ENCODE results near the gene NSUN4.

DNA sequence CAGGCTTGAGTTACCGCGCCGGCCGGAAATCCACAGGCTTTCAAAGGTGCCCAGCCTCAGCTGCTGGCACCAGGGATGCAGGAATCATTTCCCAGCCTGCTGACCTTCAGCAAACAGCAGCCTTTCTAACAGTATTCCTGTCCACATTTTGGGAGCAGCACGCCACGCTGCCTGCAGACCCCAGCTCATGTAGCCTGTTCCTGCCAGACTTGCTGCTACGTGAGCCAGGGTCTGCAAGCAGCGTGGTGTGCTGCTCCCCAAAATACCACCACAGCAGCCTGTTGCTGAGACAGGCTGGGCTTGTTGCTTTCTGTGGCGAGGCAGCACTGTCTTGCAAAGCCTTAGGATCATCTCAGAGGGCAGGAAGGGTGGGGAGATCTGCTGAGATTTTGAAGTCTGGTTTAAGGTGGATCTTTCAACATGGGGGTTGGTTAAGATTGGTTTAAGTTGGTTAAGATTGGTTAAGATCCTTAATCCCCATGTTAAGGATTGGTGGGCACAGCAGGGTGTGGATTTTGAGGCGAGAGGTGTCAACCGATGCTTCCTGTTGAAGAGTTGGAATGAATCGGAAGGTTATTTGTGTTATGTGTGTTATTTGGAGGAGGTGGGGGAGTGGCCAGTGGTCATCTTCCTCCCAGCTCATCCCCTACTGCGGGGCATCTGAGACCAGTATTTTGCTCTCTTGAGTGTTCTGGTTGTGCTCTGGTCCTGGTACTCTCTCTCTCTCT is 66.4 kb downstream of the NSUN4 start:
- TF ChIP-seq POLR2A (IDR thresholded peaks at IDR 0.05): no peak
- TF ChIP-seq, protein P1, sequence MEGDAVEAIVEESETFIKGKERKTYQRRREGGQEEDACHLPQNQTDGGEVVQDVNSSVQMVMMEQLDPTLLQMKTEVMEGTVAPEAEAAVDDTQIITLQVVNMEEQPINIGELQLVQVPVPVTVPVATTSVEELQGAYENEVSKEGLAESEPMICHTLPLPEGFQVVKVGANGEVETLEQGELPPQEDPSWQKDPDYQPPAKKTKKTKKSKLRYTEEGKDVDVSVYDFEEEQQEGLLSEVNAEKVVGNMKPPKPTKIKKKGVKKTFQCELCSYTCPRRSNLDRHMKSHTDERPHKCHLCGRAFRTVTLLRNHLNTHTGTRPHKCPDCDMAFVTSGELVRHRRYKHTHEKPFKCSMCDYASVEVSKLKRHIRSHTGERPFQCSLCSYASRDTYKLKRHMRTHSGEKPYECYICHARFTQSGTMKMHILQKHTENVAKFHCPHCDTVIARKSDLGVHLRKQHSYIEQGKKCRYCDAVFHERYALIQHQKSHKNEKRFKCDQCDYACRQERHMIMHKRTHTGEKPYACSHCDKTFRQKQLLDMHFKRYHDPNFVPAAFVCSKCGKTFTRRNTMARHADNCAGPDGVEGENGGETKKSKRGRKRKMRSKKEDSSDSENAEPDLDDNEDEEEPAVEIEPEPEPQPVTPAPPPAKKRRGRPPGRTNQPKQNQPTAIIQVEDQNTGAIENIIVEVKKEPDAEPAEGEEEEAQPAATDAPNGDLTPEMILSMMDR (IDR thresholded peaks at IDR 0.05): no peak
